A673 (cell line): ENCODE data around the gene GPR132. TPM values are rescaled to one million over a fixed set of nuclear protein-coding genes. Genes with fewer than 3 reads are reported as not detected.
"Not testable (repeated sequence)": the region's sequence is repeated elsewhere in the genome, so short reads cannot be mapped to it uniquely, and the experiment has no call there.

Experiments used
- BruUV-seq: library from RNA; stranded (reverse); fragments of 400-500 nt; replicated peaks from 2 replicates; lab custom pipeline; 2021; lab: Mats Ljungman, UMichigan
- CTCF ChIA-PET: fragments of 300-600 bp; sonication (Branson Sonifier 250); formaldehyde crosslinking; loops from one replicate; lab custom pipeline; 2022; ENCODE audit warnings: antibody characterized with exemption; lab: Charles Lee
- POLR2A ChIA-PET: fragments of 300-600 bp; sonication (Branson Sonifier 250); formaldehyde crosslinking; loops from one replicate; lab custom pipeline; 2022; ENCODE audit warnings: antibody characterized with exemption; ENCODE audit not compliant: low non-redundant PET; lab: Charles Lee
- DNase-seq: peaks from one replicate; pipeline ENCODE4 v3.0.0-alpha.2; 2015; ENCODE audit warnings: low spot score
- H3K27ac ChIP-seq: fragments of 200-600 bp; sonication (generic); 2 replicates; pipeline ENCODE4 v1.5.1; 2016; ENCODE audit warnings: mixed run types, low read depth, mild to moderate bottlenecking, mixed read lengths, antibody characterized with exemption, low read length; ENCODE audit not compliant: poor library complexity, severe bottlenecking
- H3K27me3 ChIP-seq: fragments of 200-600 bp; sonication (generic); replicated peaks from 2 replicates; pipeline ENCODE4 v1.6.1; 2017; ENCODE audit warnings: mixed run types, low read depth, mild to moderate bottlenecking, mixed read lengths, antibody characterized with exemption, low read length; ENCODE audit not compliant: insufficient read depth, poor library complexity
- H3K36me3 ChIP-seq: fragments of 200-600 bp; sonication (generic); 2 replicates; pipeline ENCODE4 v1.6.1; 2016; ENCODE audit warnings: mixed run types, mild to moderate bottlenecking, mixed read lengths, antibody characterized with exemption, low read length; ENCODE audit not compliant: insufficient read depth, poor library complexity, severe bottlenecking
- H3K4me1 ChIP-seq: fragments of 200-600 bp; sonication (generic); 2 replicates; pipeline ENCODE4 v1.6.1; 2017; ENCODE audit warnings: mixed run types, mild to moderate bottlenecking, mixed read lengths, antibody characterized with exemption, low read length; ENCODE audit not compliant: insufficient read depth, poor library complexity, severe bottlenecking
- H3K4me3 ChIP-seq: fragments of 200-600 bp; sonication (generic); 2 replicates; pipeline ENCODE4 v1.5.1; 2016; ENCODE audit warnings: low read depth, mixed run types, mild to moderate bottlenecking, mixed read lengths, low read length; ENCODE audit not compliant: poor library complexity, severe bottlenecking
- H3K9me3 ChIP-seq: fragments of 200-600 bp; sonication (generic); 2 replicates; pipeline ENCODE4 v1.6.1; 2016; ENCODE audit warnings: mixed run types, low read depth, mild to moderate bottlenecking, mixed read lengths, antibody characterized with exemption, low read length; ENCODE audit not compliant: poor library complexity, severe bottlenecking
- CTCF ChIP-seq: fragments of 300-800, 200-600 bp; sonication (generic); conservative IDR thresholded peaks from 2 replicates; pipeline ENCODE4 v1.5.1; 2017; ENCODE audit warnings: low read depth, mild to moderate bottlenecking, antibody characterized with exemption, low read length, moderate library complexity, mixed read lengths
- EZH2 ChIP-seq: fragments of 200-600 bp; sonication (generic); IDR thresholded peaks from 2 replicates; pipeline ENCODE4 v1.6.1; 2017; ENCODE audit warnings: borderline replicate concordance, low read depth, mild to moderate bottlenecking, mixed read lengths, antibody characterized with exemption, low read length; ENCODE audit not compliant: poor library complexity, severe bottlenecking
- intact Hi-C: fragments of 100-400 bp; cut with micrococcal nuclease; formaldehyde crosslinking; loops from one replicate; pipeline ENCODE4 v1.10.0; 2022; ENCODE audit not compliant: unreplicated experiment
- total RNA-seq: library from RNA; stranded (reverse); gene quantifications from 2 replicates; pipeline ENCODE4 v1.2.3, GENCODE V29; 2021

GPR132 gene
- total RNA-seq, 1 experiment from 2014 or later = not detected

GRCh38 chr14:105030194-105030593 is 35.0 kb downstream of the GPR132 start:
- H3K9me3 ChIP-seq = no peaks in the 10 kb centered on the region
- no peaks in the 10 kb centered on the region for H3K4me1 ChIP-seq
- peaks cover 6% of the 10 kb centered on the region for H3K27me3 ChIP-seq
- DNase-seq = no peak
- POLR2A ChIA-PET = no interaction called here
- H3K27ac ChIP-seq = no peak overlapping the region
- H3K36me3 ChIP-seq = no peaks in the 10 kb centered on the region
- intact Hi-C loops = no loop called here
- BruUV-seq = no TSS peak
- H3K4me3 ChIP-seq = no peak overlapping the region
- TF ChIP-seq CTCF (no peak), EZH2 (no peak)
- CTCF ChIA-PET = no interaction called here

- POLR2A ChIA-PET = no interaction called here
- H3K27ac ChIP-seq = no peak overlapping the region
Measured at GRCh38 chr14:105029402-105029801, 35.8 kb downstream of the GPR132 start.

GRCh38 chr14:105028251-105028927 is 36.8 kb downstream of the GPR132 start:
- CTCF ChIA-PET = no interaction called here
- no peak for TF ChIP-seq CTCF
- no peak for TF ChIP-seq EZH2
- POLR2A ChIA-PET = no interaction called here
- no peak overlapping the region for H3K4me3 ChIP-seq
- H3K4me1 ChIP-seq = peaks cover 7% of the 10 kb centered on the region
- no peaks in the 10 kb centered on the region for H3K36me3 ChIP-seq
- no peaks in the 10 kb centered on the region for H3K9me3 ChIP-seq
- no peak for DNase-seq
- no peak overlapping the region for H3K27ac ChIP-seq
- intact Hi-C loops = no loop called here
- no TSS peak for BruUV-seq
- H3K27me3 ChIP-seq = peaks cover 6% of the 10 kb centered on the region

More at GRCh38 chr14:105029402-105029801, 35.8 kb downstream of the GPR132 start:
- no peak overlapping the region for H3K4me3 ChIP-seq
- no peaks in the 10 kb centered on the region for H3K4me1 ChIP-seq
- H3K27me3 ChIP-seq = peaks cover 6% of the 10 kb centered on the region
- no peaks in the 10 kb centered on the region for H3K9me3 ChIP-seq
- CTCF ChIA-PET = interaction anchor here (0.6 kb wide), 1 partner anchor 1431 kb away, joined by 4 read pairs; no protein-coding TSS in a partner anchor
- TF ChIP-seq CTCF (no peak), EZH2 (no peak)
- intact Hi-C loops = no loop called here
- H3K36me3 ChIP-seq = no peaks in the 10 kb centered on the region
- no TSS peak for BruUV-seq
- no peak for DNase-seq

GRCh38 chr14:105027718-105028117 is 37.5 kb downstream of the GPR132 start:
- CTCF ChIA-PET, intact Hi-C loops, H3K4me3 ChIP-seq, H3K4me1 ChIP-seq, H3K36me3 ChIP-seq, H3K27ac ChIP-seq, BruUV-seq, DNase-seq, POLR2A ChIA-PET, H3K27me3 ChIP-seq, H3K9me3 ChIP-seq: not testable (repeated sequence)
